A549 (cell line): ENCODE measurements around the gene CEBPE. TPM values are rescaled to one million over a fixed set of nuclear protein-coding genes. Genes with fewer than 3 reads are reported as not detected.

Source experiments
- ATAC-seq, 2 experiments: fragments of 200-7000 bp in 1 of 2; fragments of >200 bp in 1 of 2; cut with Nextera tagmentation in 1 of 2; cut with Tn5 transposase in 1 of 2; 3 replicates each; pipeline versions ENCODE4 v1.8.0 to v1.9.1; 2018 to 2020; ENCODE audit warnings: mild to moderate bottlenecking in 1 of 2, moderate library complexity in 1 of 2
- CTCF ChIA-PET: fragments of 300-600 bp; sonication (Branson Sonifier 250); formaldehyde crosslinking; extraction: SDS; loops from one replicate; lab custom pipeline; 2021; ENCODE audit warnings: antibody characterized with exemption, inconsistent platforms; lab: Yijun Ruan, JAX
- POLR2A ChIA-PET: fragments of 350-600 bp; formaldehyde crosslinking; extraction: SDS; loops from one replicate; lab custom pipeline; 2021; ENCODE audit warnings: antibody characterized with exemption, inconsistent platforms; lab: Yijun Ruan, JAX
- DNase-seq, 2 experiments: peaks; one replicate each; pipeline versions ENCODE4 v3.0.0 to v3.0.0-alpha.2; 2011 to 2016; ENCODE audit warnings: low read depth in 1 of 2, low spot score in 1 of 2
- FAIRE-seq: peaks from 2 replicates; lab custom pipeline; 2011; peaks lifted over from hg19 to GRCh38; lab: Jason Lieb, UNC
- H3K27ac ChIP-seq, 2 experiments: fragments of >200 bp; sonication (Bioruptor Twin); formaldehyde crosslinking; 3 replicates each; pipeline ENCODE4 v1.5.1; 2016 to 2017
- H3K4me1 ChIP-seq: fragments of >200 bp; sonication (Bioruptor Twin); formaldehyde crosslinking; 3 replicates; pipeline ENCODE4 v1.6.1; 2016
- H3K4me2 ChIP-seq: fragments of >200 bp; sonication (Bioruptor Twin); formaldehyde crosslinking; 3 replicates; pipeline ENCODE4 v1.6.1; 2016
- H3K4me3 ChIP-seq: fragments of >200 bp; sonication (Bioruptor Twin); formaldehyde crosslinking; 3 replicates; pipeline ENCODE4 v1.5.1; 2016
- H3K9me3 ChIP-seq: fragments of >200 bp; sonication (Bioruptor Twin); formaldehyde crosslinking; 3 replicates; pipeline ENCODE4 v1.6.1; 2016
- CHD2 ChIP-seq: fragments of 150-350 bp; IDR thresholded peaks from 2 replicates; pipeline ENCODE4 v1.6.1; 2014; ENCODE audit warnings: low read length; ENCODE audit not compliant: partially characterized antibody
- CHD4 ChIP-seq: fragments of 200-600 bp; sonication (generic); IDR thresholded peaks from 2 replicates; pipeline ENCODE4 v1.6.1; 2016; ENCODE audit warnings: antibody characterized with exemption, mild to moderate bottlenecking, borderline replicate concordance
- EP300 ChIP-seq, 2 experiments: fragments of >200 bp; sonication (Bioruptor Twin); formaldehyde crosslinking; IDR thresholded peaks; 2 replicates in 1 of 2; 3 replicates in 1 of 2; pipeline ENCODE4 v1.6.1; 2016 to 2017
- ESRRA ChIP-seq: fragments of 150-350 bp; IDR thresholded peaks from 2 replicates; pipeline ENCODE4 v1.6.1; 2014; ENCODE audit warnings: mild to moderate bottlenecking, low read length, borderline replicate concordance
- FOSB ChIP-seq: fragments of 250-450 bp; sonication (Bioruptor Pico); IDR thresholded peaks from 2 replicates; pipeline ENCODE4 v1.5.0; 2020; ENCODE audit warnings: mild to moderate bottlenecking, moderate library complexity
- FOSL2 ChIP-seq, 2 experiments: fragments of 450-650 bp in 1 of 2; fragments of >200 bp in 1 of 2; sonication (Bioruptor Twin) in 1 of 2; formaldehyde crosslinking; IDR thresholded peaks; 2 replicates each; pipeline versions ENCODE4 v1.5.0 to v1.6.1; 2016 to 2020; ENCODE audit warnings: mild to moderate bottlenecking in 1 of 2, moderate library complexity in 1 of 2
- FOXS1 ChIP-seq: fragments of 250-450 bp; sonication (Bioruptor Pico); IDR thresholded peaks from 2 replicates; pipeline ENCODE4 v1.5.0; 2020; ENCODE audit warnings: mild to moderate bottlenecking, moderate library complexity
- GATA3 ChIP-seq: IDR thresholded peaks from 2 replicates; pipeline ENCODE4 v1.6.1; 2012; ENCODE audit warnings: borderline replicate concordance
- HOXA7 ChIP-seq: fragments of 250-450 bp; sonication (Bioruptor Pico); IDR thresholded peaks from 2 replicates; pipeline ENCODE4 v1.5.0; 2020; ENCODE audit warnings: mild to moderate bottlenecking, moderate library complexity
- HOXB13 ChIP-seq: fragments of 250-450 bp; sonication (Bioruptor Pico); IDR thresholded peaks from 2 replicates; pipeline ENCODE4 v1.5.0; 2020; ENCODE audit warnings: low read depth, mild to moderate bottlenecking, moderate library complexity
- HOXB5 ChIP-seq: fragments of 250-450 bp; sonication (Bioruptor Pico); IDR thresholded peaks from 2 replicates; pipeline ENCODE4 v1.5.0; 2020; ENCODE audit warnings: mild to moderate bottlenecking, moderate library complexity
- JUN ChIP-seq, 2 experiments: fragments of >200 bp; sonication (Bioruptor Twin); formaldehyde crosslinking; IDR thresholded peaks; 2 replicates in 1 of 2; 3 replicates in 1 of 2; pipeline ENCODE4 v1.6.1; 2016 to 2017
- KDM1A ChIP-seq: fragments of 200-600 bp; sonication (generic); IDR thresholded peaks from 2 replicates; pipeline ENCODE4 v1.6.1; 2016; ENCODE audit warnings: low read depth, mild to moderate bottlenecking
- KDM5A ChIP-seq: fragments of 200-600 bp; sonication (generic); IDR thresholded peaks from 2 replicates; pipeline ENCODE4 v1.6.1; 2016; ENCODE audit warnings: antibody characterized with exemption, mild to moderate bottlenecking
- MAX ChIP-seq: IDR thresholded peaks from 2 replicates; pipeline ENCODE4 v1.6.1; 2012
- MYC ChIP-seq: IDR thresholded peaks from 2 replicates; pipeline ENCODE4 v1.6.1; 2012; ENCODE audit warnings: mild to moderate bottlenecking, inconsistent platforms, low read length, improper control_type of control experiment, borderline replicate concordance
- NFE2L2 ChIP-seq: fragments of 150-350 bp; conservative IDR thresholded peaks from 2 replicates; pipeline ENCODE4 v1.6.1; 2014; ENCODE audit warnings: low read length
- NPAS2 ChIP-seq: fragments of 250-450 bp; sonication (Bioruptor Pico); IDR thresholded peaks from 2 replicates; pipeline ENCODE4 v1.8.0; 2022; ENCODE audit warnings: mild to moderate bottlenecking, moderate library complexity, borderline replicate concordance
- PBX3 ChIP-seq: IDR thresholded peaks from 2 replicates; pipeline ENCODE4 v1.6.1; 2012
- PHF8 ChIP-seq: fragments of 200-600 bp; sonication (generic); IDR thresholded peaks from 2 replicates; pipeline ENCODE4 v1.6.1; 2016; ENCODE audit warnings: low read depth, mild to moderate bottlenecking, antibody characterized with exemption, moderate library complexity, borderline replicate concordance
- POLR2A ChIP-seq: IDR thresholded peaks from 2 replicates; pipeline ENCODE4 v1.6.1; 2012; ENCODE audit warnings: mild to moderate bottlenecking, low read length
- POLR2AphosphoS2 ChIP-seq: conservative IDR thresholded peaks from 2 replicates; pipeline ENCODE4 v1.6.1; 2012; ENCODE audit warnings: low read length, improper control_type of control experiment, inconsistent platforms
- RFX5 ChIP-seq: fragments of 450-650 bp; IDR thresholded peaks from 2 replicates; pipeline ENCODE4 v1.7.1; 2014; ENCODE audit warnings: antibody characterized with exemption, mild to moderate bottlenecking, moderate library complexity
- SMC3 ChIP-seq: fragments of >200 bp; sonication (Bioruptor Twin); formaldehyde crosslinking; IDR thresholded peaks from 3 replicates; pipeline ENCODE4 v1.6.1; 2018; ENCODE audit warnings: inconsistent platforms
- ZNF302 ChIP-seq: fragments of 250-450 bp; sonication (Bioruptor Pico); IDR thresholded peaks from 2 replicates; pipeline ENCODE4 v1.9.0; 2021; ENCODE audit warnings: inconsistent platforms, mild to moderate bottlenecking, moderate library complexity
- WGBS: methylation state at CpG from one replicate; pipeline ENCODE4 v1.1.6; 2017; ENCODE audit errors: missing lambda C conversion rate; 5-methylcytosine and 5-hydroxymethylcytosine counted together
- polyA plus RNA-seq, 4 experiments: library from polyadenylated mRNA; depleted of rRNA in 3 of 4; stranded (reverse); fragments of >200 nt; fragmentation: RNase III in 1 of 4; extraction: RNeasy Plus Mini Kit Qiagen cat#74134 plus additional on column Dnase treatment in 1 of 4; gene quantifications; 2 replicates in 3 of 4; 3 replicates in 1 of 4; pipeline ENCODE4 v1.2.3, GENCODE V29; 2011 to 2017
- TF ChIP-seq, protein P1 (sequence below): fragments of >200 bp; sonication (Bioruptor Twin); formaldehyde crosslinking; IDR thresholded peaks from 3 replicates; pipeline ENCODE4 v1.6.1; 2016
- TF ChIP-seq, protein P2 (sequence below): fragments of 200-600 bp; sonication (generic); IDR thresholded peaks from 2 replicates; pipeline ENCODE4 v1.6.1; 2016; ENCODE audit warnings: antibody characterized with exemption, mild to moderate bottlenecking, moderate library complexity

Gene CEBPE
- polyA plus RNA-seq, 2 of the 4 experiments (the other 2 are of a cell fraction) = 0.05 TPM; not detected in 1

DNA sequence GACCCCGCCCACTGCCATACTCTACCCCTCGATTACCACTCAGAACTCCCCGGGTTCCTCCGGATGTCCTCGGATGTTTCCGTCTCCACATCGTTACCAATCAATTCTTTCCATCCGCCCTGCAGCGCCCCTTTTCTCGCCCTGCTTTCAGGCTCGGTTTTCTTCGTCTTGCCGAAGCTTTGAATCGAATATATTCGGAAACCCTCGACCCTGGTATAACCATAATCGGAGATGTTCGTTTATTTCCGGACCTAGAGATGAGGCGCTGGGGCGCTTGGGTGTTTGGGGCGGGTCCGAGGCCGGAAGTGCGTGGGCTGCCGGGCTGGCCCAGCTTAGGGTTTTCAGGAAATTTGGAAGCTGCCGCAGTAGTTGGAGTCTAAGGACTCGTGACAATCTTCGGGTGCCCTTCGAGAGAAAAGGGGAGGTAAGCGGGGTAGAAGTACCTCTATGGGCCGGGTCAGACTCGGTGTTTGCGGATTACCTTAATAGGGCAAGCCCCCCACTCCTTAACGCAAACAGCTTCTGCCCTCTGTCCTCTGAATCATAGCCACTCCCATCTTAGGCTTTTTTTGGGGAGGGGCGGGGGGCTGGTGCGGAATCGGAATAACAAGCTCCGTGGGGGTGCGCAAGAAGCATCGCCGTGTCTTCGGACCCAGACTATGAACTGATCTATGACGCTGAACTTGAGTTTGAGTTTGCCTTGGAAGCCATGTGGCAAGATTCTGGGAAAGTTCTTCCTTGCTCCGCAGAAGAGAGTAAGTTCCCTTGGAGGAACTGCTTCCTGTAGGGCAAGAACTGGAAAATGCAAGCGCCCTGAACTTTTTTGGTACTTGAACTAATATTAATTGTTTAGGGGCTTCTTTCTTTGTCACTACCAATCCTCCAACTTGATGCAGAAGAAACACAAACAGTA, 23.6 kb downstream of the CEBPE start, which contains the start of gene C14orf119:
TSS of gene C14orf119 (plus strand) at position 310 of the 913 bp plus-strand sequence. CDS start 2,154 bp downstream, outside the sequence.
- FAIRE-seq (no peak), DNase-seq (peak; percentile 98), ATAC-seq (peak; percentile 90 to 93)
- POLR2A ChIA-PET = interaction anchor here (0.6 to 2.7 kb wide), 36 partner anchors 9 to 1100 kb away, joined by 3 to 36 read pairs (median 4); partner anchors contain the start of genes BCL2L2, CIROP, DAD1 and HAUS4
- CTCF ChIA-PET = interaction anchor here (0.8 to 5.2 kb wide), 17 partner anchors 9 to 215 kb away, joined by 3 to 71 read pairs (median 6); partner anchors contain the start of gene CDH24
- H3K9me3 ChIP-seq = no peaks in the 10 kb centered on the region
- H3K4me2 ChIP-seq = peak within 1 kb of the TSS; percentile 98
- peaks cover 23% of the 10 kb centered on the region for H3K4me1 ChIP-seq
- TF ChIP-seq JUN (IDR thresholded peaks at IDR 0.05) = peak; percentile 38 to 61; a peak in 3 of 5 replicates
- no peak for TF ChIP-seq FOXS1 (CRISPR knock-in tag)
- TF ChIP-seq, protein P1, sequence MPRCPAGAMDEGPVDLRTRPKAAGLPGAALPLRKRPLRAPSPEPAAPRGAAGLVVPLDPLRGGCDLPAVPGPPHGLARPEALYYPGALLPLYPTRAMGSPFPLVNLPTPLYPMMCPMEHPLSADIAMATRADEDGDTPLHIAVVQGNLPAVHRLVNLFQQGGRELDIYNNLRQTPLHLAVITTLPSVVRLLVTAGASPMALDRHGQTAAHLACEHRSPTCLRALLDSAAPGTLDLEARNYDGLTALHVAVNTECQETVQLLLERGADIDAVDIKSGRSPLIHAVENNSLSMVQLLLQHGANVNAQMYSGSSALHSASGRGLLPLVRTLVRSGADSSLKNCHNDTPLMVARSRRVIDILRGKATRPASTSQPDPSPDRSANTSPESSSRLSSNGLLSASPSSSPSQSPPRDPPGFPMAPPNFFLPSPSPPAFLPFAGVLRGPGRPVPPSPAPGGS = peak; percentile 79; the same call in 2 of the 3 replicates
- peak; percentile 61 for TF ChIP-seq MAX
- TF ChIP-seq POLR2A = peak; percentile 81
- peak; percentile 50; the same call in 1 of the 2 replicates for TF ChIP-seq MYC
- TF ChIP-seq, protein P2, sequence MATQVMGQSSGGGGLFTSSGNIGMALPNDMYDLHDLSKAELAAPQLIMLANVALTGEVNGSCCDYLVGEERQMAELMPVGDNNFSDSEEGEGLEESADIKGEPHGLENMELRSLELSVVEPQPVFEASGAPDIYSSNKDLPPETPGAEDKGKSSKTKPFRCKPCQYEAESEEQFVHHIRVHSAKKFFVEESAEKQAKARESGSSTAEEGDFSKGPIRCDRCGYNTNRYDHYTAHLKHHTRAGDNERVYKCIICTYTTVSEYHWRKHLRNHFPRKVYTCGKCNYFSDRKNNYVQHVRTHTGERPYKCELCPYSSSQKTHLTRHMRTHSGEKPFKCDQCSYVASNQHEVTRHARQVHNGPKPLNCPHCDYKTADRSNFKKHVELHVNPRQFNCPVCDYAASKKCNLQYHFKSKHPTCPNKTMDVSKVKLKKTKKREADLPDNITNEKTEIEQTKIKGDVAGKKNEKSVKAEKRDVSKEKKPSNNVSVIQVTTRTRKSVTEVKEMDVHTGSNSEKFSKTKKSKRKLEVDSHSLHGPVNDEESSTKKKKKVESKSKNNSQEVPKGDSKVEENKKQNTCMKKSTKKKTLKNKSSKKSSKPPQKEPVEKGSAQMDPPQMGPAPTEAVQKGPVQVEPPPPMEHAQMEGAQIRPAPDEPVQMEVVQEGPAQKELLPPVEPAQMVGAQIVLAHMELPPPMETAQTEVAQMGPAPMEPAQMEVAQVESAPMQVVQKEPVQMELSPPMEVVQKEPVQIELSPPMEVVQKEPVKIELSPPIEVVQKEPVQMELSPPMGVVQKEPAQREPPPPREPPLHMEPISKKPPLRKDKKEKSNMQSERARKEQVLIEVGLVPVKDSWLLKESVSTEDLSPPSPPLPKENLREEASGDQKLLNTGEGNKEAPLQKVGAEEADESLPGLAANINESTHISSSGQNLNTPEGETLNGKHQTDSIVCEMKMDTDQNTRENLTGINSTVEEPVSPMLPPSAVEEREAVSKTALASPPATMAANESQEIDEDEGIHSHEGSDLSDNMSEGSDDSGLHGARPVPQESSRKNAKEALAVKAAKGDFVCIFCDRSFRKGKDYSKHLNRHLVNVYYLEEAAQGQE = 0 out of 2 replicates have a peak, but pooled peaks have one; percentile 25
- 0 out of 2 replicates have a peak, but pooled peaks have one; percentile 9 for TF ChIP-seq PBX3
- no peak for TF ChIP-seq FOSL2 (IDR thresholded peaks at IDR 0.05)
- TF ChIP-seq FOSL2 (CRISPR knock-in tag; IDR thresholded peaks at IDR 0.05) = peak; percentile 62
- no peak for TF ChIP-seq HOXA7 (CRISPR knock-in tag)
- peak; percentile 92 for TF ChIP-seq PHF8
- TF ChIP-seq KDM5A = no peak
- WGBS = under 1% methylated on average over 37 of the region's 46 CpGs
- H3K4me3 ChIP-seq = peak within 1 kb of the TSS; percentile 62
- peak within 1 kb of the TSS; percentile 89 to 97 for H3K27ac ChIP-seq

DNA sequence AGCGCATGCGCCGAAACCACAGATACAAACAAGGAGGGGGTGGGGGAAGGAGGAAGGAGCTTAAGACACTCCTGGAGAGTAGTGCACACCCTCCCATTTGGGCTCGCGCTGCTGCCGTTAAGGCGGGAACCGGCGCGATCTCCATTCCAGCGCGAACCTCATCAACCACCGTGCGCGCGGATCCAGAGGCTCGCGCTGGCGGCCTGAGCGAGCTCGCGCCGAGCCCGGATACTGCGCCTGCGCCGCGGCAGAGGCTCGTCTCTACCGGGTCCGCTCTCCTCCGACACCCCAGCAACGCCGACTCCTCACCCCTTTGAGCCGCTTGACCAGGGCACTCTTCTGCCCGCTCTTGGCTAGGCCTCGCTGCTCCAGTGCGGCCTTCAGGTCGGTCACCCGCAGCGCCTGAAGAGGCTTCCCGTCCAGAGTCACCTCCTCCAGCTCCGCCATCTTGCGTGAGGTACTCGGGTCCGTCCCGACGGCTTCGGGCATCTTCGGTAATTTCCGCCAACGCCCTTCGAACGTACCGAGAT, 24.3 kb downstream of the CEBPE start, which contains the start of gene ACIN1:
TSS of gene ACIN1 (minus strand) at position 471 of the 530 bp plus-strand sequence. CDS start at position 447, 24 bp downstream.
- peak within 1 kb of the TSS; percentile 89 to 97 for H3K27ac ChIP-seq
- peak within 1 kb of the TSS; percentile 62 for H3K4me3 ChIP-seq
- peak; percentile 67 to 75 for ATAC-seq
- no peaks in the 10 kb centered on the region for H3K9me3 ChIP-seq
- peak in 1 of 2 experiments; percentile 91 for DNase-seq
- ChIA-PET CTCF (interaction anchor here (0.8 to 5.2 kb wide), 20 partner anchors 8 to 216 kb away, joined by 3 to 71 read pairs (median 4); partner anchors contain the start of gene CDH24), POLR2A (interaction anchor here (0.5 to 2.7 kb wide), 36 partner anchors 9 to 506 kb away, joined by 3 to 36 read pairs (median 6); partner anchors contain the start of genes BCL2L2, CIROP, DAD1 and HAUS4)
- WGBS = under 1% methylated on average over 41 of the region's 55 CpGs
- H3K4me2 ChIP-seq = peak within 1 kb of the TSS; percentile 98
- no peak for FAIRE-seq
- peaks cover 23% of the 10 kb centered on the region for H3K4me1 ChIP-seq
- TF ChIP-seq PBX3 = no peak
- no peak for TF ChIP-seq HOXB5 (CRISPR knock-in tag)
- TF ChIP-seq GATA3 = no peak
- no peak for TF ChIP-seq FOSB (CRISPR knock-in tag)
- no peak for TF ChIP-seq KDM5A
- TF ChIP-seq SMC3 = no peak
- TF ChIP-seq CHD2 = no peak
- TF ChIP-seq HOXB13 (CRISPR knock-in tag) = no peak
- no peak for TF ChIP-seq MYC
- no peak for TF ChIP-seq CHD4
- no peak for TF ChIP-seq KDM1A
- no peak for TF ChIP-seq EP300 (IDR thresholded peaks at IDR 0.05)
- no peak for TF ChIP-seq ESRRA
- TF ChIP-seq NFE2L2 = no peak
- no peak for TF ChIP-seq NPAS2 (CRISPR knock-in tag)
- no peak for TF ChIP-seq POLR2AphosphoS2
- TF ChIP-seq ZNF302 (CRISPR knock-in tag) = no peak
- peak; percentile 68; the same call in 1 of the 2 replicates for TF ChIP-seq PHF8
- TF ChIP-seq RFX5 = no peak
